GM19193 (cell line): ENCODE measurements around the gene REN.

Experiments used
- POLR2A ChIP-seq: IDR thresholded peaks from 4 replicates; pipeline ENCODE4 v1.6.1; 2011; ENCODE audit not compliant: insufficient read depth, insufficient read length; ENCODE audit errors: extremely low read depth

Gene REN

DNA sequence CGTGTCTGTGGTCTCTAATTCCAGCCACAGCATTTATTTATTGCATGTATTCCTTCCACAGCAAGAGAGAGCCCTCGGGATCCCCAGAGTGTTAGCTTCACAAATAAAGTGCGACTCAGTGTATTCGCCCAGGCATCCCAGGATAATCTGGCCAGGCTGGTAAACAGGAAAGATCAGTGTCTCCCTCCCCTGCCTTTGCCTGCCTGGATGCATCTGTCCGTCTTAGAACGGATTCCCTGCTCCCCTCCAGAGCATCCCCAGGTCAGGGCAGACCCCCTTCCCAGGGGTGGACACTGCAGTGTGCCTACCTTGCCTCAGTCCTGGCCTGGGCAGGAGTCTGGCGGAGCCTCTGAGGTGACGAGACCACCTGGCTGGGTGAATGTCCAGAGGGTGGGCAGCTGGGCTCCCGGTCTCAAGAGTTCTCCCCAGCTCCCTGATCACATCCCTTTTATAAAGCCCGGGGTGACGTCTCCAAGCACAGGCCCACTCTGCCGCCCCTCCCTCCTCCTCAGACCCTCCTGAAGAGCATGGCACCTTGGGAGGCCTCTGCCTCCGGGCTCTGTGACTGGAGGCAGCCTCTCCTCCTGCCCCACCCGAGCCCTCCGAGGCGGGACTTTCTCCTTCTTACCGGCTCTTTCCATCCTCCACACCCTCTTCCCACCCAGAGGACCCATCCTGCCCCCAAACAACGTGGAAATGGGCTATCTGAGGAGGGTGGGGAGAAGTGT lies 30.1 kb upstream of the REN start, which contains the start of gene KISS1:
Gene KISS1 (minus strand): TSS at position 424 of the 728 bp plus-strand sequence. CDS start 3,615 bp downstream, outside the sequence.
- no peak for TF ChIP-seq POLR2A

DNA sequence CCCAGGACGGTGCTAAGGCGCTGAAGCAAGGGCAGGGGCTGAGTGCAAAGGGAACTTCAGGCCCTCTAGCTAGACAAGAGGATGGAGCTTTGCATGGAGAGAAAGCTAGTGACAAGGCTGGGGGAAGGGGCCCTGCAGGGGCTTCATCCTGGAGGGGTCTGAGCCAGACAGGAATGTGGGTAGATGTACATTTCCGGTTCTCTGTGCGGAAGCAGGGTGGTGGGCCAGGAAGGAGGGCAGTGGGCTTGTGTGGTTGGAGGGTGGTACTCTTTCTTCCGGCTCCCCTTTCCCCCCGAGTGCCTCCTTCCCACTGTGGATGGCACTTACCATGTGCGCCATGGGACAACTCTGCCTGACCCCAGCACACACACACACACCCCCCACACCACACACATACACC lies 28.6 kb upstream of the REN start:
- no peak for TF ChIP-seq POLR2A

DNA sequence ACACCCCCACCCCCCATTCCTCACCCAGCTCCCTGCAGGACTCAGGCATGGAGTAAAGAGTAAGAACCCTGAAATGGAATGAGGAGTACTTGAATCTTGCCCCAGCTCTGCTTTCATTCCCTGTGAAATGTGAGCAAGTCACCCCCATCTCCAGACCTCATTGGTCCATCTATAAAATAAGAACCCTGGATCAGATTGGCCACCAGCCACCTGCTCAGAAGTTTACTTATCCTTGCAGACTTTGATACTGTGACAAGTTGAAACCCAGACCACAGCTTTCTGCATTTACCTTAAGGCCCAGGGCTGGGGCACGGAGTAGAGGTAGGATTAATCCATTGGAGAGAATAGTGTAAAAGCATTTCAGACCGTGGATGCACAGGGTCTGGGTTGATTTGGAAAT lies 27.9 kb upstream of the REN start:
- no peak for TF ChIP-seq POLR2A

DNA sequence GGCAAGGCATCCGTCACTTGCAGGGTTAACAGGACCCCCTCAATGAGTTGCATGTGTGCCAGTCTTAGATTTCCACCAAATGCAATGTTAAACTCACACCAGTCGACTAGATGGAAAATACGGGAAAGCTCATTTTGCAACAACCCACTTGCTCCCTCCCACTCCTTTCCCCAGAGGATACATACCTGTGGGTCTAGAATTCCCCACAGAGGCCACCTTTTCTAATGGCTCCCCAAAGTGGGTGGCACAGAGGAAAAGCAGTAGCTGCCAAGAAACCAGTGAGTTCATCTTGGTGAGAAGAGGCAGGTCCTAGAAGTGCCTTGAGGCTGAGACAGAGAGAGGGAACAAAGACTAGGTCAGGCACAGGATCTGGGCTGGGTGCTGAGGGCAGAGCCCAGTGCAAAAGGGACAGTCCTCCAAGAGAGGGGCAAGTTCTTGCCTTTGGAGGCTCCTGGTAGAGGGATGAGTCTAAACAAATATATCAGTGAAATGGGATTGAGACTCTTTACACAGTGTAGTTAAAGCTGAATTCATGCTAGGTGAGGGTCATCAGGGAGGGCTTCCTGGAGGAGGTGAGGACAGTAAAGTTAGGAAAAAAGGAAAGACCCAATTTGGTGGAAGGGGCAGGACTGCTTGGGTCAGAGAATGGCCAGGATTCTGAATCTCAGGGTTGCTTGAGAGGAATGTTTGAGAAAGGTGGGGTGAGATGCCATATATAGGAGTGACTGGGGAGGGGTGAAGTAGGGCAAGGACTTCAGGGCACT lies 26.6 kb upstream of the REN start:
- no peak for TF ChIP-seq POLR2A

DNA sequence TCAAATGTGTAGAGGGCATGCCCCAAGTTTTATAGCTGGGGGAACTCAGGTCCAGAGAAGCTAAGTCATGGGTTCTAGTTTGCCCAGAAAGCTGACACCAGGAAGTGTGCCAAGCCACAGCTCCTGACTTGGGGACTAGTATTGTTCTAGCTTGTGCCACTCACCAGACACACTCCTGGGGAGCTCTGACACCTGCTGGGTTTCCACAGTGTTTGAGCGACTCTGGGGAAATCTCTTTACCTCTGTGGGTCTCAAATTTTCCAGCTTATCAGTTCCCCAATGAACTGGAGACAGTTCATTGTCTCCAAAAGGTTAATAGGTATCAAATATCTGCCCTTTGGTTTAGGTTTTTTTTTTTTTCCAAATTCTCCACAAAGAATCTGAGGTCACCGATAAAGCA lies 25.9 kb upstream of the REN start:
- TF ChIP-seq POLR2A: no peak

DNA sequence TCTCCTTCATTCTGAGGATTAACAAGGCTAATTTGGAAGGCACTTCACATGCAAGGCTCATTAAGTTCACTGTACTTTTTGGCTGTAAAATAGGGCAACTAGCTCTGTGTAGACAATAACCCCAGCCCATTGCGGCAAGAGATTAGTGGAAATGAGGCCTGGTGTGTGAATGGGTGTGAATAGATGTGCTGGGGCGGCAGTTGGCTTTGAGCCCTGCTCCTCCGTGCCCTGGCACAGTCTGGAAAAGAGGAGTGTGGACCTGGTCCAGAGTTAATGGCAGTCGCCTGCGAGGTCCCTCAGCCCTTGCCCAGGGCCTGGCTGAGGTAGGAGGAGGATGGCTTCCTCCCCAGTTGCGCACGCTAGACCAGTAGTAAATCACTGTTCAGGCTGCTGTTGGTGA lies 25.3 kb upstream of the REN start:
- no peak for TF ChIP-seq POLR2A

DNA sequence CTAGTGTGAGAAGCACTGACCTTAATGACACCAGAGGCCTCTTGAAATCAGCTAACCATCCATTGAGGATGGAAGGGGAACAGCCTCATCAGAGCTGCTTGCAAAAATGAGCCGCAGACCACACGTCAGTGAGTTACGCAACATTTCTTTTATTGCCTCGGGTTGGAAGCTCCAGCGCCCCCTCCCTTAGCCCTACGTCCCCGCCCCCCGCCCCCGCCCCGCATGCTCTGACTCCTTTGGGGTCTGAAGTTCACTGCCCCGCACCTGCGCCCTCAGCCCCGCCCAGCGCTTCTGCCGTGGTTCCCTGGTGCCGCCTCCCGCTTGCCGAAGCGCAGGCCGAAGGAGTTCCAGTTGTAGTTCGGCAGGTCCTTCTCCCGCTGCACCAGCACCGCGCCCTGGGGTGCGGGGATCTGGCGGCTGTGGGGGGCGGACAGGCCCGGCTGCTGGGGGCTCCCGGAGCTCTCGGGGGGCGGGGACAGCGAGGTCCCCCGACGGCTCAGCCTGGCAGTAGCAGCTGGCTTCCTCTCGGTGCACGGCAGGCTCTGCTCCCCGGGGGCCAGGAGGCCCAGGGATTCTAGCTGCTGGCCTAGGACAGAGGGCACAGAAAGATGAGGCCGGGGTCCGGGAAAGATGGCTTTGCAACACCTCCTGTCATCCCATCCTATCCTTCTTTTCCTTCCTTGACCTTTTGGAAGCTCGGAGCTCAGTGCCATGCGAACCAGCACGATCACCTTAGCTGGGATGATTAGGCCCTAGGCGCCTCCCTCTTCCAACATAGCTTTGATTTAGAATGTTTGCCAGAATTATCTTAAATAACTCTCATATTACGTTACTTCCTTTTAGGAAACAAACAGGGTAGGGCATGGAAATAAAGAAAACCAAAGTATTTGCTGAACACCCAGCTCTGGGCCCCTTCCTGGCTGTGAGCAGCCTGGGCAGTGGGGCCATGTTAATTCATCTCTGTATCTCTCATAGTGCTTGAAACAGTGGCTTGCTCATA lies 24.4 kb upstream of the REN start:
- TF ChIP-seq POLR2A: no peak

DNA sequence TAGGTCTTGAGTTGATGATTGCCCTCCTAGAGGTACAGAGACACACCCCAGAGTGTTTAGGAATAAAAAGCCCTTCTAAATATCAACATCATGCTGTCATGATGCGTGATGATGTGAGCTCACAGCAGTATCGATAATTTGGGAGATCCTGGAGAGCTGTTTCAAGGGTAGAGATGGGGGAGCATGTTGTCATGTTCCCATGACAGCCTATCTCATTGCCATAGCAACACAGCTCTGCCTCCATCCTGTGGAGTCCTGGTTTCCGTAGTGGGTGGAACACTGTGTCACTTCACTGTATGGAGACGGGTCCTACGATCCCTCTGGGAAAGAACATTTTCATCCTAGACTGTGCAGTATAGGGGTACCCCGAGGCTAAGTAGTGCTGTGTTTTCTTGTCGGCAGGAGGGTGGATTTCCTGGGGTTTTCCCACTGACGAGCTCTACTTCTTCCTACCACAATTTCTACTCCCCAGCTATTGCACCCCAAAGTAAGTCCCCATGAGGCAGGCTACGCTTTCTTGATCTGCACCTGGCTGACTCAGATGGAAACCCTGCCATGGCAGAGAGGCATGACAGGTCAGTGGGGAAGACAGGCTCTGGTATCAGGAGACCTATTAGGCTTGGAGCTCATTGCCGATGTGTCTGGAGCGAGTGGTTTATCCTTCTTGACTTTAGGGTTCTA lies 23.0 kb upstream of the REN start:
- TF ChIP-seq POLR2A: no peak

DNA sequence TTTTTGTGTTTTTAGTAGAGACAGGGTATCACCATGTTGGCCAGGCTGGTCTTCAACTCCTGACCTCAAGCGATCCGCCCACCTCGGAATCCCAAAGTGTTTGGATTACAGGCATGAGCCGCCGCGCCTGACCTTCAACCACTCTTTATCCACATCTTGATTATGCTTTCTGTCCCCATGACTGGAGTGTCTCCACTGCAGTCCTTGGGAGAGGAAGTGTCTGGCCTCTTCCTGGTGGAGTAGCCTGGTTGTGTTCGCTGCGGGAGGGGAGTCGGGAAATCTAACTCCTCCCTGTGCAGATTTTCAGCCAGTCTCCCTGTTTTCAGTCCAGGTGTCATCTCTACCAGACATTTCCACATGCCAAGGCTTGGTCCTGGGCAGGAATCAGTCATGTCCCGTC lies 20.5 kb upstream of the REN start:
- TF ChIP-seq POLR2A: no peak

DNA sequence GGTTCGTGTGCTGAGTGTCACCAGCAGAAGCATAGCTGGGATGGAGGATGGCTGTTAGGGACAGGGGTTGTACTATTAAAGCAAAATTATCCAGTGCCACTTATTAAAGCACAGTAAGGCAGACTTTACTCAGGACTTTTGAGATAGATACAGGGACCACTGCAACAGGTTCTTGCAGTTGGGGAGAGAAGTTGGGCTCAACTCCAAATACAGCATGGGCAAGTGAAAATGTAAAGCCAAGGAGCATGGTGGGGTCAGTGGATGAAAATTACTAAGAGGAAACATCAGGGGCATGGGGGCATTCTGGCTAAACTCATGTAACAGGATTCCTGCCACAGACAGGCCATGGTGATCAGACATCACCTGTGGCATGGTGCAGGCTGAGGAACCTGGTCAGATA lies 15.0 kb upstream of the REN start:
- TF ChIP-seq POLR2A: no peak

DNA sequence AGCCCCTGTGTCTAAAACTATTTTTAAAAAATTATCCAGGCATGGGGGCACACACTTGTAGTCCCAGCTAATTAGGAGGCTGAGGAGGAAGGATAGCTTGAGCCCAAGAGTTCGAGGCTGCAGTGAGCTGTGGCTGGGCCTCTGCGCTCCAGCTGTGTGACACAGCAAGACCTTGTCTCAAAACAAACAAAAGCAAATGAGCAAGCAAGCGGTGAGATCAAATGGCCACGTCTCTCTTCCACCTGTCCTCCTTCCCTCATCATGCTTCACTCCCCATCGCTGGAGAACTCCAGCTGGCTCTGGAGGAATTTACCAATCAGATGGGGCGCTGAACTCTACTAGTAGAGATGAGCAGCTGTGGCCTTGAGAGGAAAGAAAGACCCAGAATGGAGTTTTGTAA lies 14.0 kb upstream of the REN start:
- TF ChIP-seq POLR2A: no peak

DNA sequence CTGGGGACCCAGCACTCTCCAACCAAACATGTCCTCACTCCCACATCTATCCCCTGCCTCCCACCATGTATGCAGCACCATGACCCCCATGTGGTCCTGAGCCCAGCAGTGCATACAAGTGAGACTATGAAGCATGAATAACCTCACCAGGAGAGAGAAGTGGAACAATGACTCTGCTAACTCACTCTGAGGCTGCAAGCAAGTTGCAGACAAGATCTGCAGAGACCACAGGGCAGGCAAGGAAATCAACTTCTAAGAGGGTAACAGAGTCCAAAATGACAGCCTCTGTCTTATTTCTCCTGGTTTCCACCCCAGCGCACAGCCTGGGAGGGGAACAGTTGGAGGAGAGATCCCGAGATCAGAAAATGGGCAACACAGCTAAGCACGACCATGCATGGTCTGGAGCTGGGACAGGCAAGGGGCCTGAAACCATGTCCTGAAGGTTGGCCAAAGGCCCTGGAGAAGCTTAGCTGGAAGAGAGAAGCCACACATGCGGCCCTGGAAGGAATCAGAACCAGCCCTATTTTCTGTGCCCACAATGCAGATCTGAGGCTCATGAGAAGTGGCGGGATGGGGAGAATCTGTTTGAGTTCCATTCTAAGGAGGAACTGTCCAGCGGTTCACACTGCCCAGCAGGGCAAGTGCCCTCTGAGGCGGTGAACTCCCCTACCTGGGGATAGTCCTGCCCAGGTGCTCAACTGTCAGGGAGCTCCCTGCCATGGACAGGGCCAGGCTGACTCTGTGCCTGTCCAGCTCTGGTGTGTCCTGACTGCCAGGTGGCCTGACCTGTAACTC lies 12.5 kb upstream of the REN start:
- TF ChIP-seq POLR2A: no peak

DNA sequence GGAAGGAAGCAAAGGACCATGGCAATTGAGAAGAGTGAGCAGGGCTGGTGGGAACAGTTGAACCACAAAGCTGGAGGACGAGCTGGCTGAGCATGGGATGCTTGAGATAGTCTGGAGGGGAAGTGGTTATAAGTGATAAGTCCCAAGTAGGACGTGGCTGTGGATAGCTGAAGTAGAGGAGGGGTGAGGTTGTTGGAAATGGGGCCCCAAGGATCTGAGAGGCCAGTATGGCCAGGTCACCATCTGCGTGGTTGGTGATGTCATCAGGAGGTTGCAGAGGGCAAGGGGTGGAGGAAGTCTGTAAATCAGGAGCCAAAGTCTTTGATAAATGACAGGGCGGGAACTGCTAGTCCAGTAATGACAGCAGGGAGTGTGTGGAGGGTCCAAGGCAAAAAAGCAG lies 11.0 kb upstream of the REN start:
- TF ChIP-seq POLR2A: no peak

DNA sequence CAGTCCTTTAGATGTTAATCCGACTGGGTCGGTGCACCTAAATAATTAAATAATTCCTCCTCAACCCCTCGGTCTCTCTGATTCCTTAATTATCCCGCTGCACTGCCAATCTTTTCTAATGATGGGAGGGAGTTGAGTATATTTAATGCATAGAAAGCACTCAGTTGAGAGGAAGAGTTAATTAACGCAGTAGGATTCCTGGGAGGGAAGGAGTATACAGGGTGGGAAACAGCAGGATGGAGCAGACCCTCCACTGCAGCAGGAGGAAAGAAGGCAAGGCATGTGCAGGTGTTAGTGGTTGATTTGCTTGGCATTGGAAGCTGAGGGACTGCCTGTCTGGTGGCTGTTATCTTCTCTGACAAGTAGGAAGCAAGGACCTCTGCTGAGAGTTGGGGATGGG lies 9.9 kb upstream of the REN start:
- TF ChIP-seq POLR2A: no peak

DNA sequence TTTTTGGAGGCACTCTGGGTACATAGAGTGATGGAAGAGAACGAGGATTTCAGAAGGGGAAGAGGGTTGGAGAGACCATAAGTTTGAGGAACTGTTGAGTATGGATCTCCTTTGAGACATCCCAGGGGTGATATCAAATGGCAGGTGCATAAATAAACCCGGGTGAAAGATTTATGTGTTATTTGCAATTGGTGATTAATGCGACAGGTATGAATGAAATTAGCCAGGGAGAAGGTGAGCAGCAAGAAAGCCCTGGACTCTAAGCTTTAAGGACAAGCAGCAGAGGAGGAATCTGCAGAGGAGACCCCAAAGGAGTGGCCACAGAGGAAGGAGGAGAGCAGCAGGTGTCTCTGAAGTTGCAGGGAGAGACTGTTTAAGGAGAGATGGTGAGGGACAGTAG lies 8.8 kb upstream of the REN start:
- no peak for TF ChIP-seq POLR2A
